Bone marrow (tissue), 2 donors: ENCODE results near the gene RBM25.
"Not testable (repeated sequence)": the region's sequence is repeated elsewhere in the genome, so short reads cannot be mapped to it uniquely, and the experiment has no call there.

ENCODE experiments used
- DNase-seq, 2 donors: peaks; one replicate each; lab custom pipeline; 2025; lab: John Stamatoyannopoulos, UW

RBM25 gene

GRCh38 chr14:73058224-73058921 lies at the start of gene RBM25:
TSS of gene RBM25 (plus strand) at chr14:73058534. CDS start at chr14:73071642, 13,108 bp downstream.
- DNase-seq = peak; percentile 89 to 98

GRCh38 chr14:73011189-73011588 lies 47.1 kb upstream of the RBM25 start:
- not testable (repeated sequence) for DNase-seq

GRCh38 chr14:73014105-73014504 lies 44.2 kb upstream of the RBM25 start:
- no peak for DNase-seq

GRCh38 chr14:73015552-73015951 lies 42.8 kb upstream of the RBM25 start:
- DNase-seq = not testable (repeated sequence)

GRCh38 chr14:73016011-73016410 lies 42.3 kb upstream of the RBM25 start:
- DNase-seq = not testable (repeated sequence)

- DNase-seq = no peak
Observed at GRCh38 chr14:73022051-73022450, 36.3 kb upstream of the RBM25 start.

- DNase-seq = no peak
Observed at GRCh38 chr14:73025544-73025943, 32.8 kb upstream of the RBM25 start.

- DNase-seq = no peak
Observed at GRCh38 chr14:73026243-73026844, 32.0 kb upstream of the RBM25 start.

GRCh38 chr14:73026845-73027542 lies 31.3 kb upstream of the RBM25 start, which contains the start of gene ZFYVE1:
TSS of gene ZFYVE1 (minus strand) at chr14:73027106. CDS start at chr14:73024508, 2,598 bp downstream.
- peak; percentile 74 to 98 for DNase-seq

GRCh38 chr14:73027546-73027945 lies 30.8 kb upstream of the RBM25 start:
- no peak for DNase-seq

- DNase-seq = no peak
Observed at GRCh38 chr14:73027984-73028383, 30.4 kb upstream of the RBM25 start.

GRCh38 chr14:73036706-73037450 lies 21.5 kb upstream of the RBM25 start:
- not testable (repeated sequence) for DNase-seq

- DNase-seq = no peak
Observed at GRCh38 chr14:73047808-73048207, 10.5 kb upstream of the RBM25 start.

GRCh38 chr14:73049428-73049827 lies 8.9 kb upstream of the RBM25 start:
- no peak for DNase-seq

- DNase-seq = no peak
Observed at GRCh38 chr14:73055251-73055650, 3.1 kb upstream of the RBM25 start.

GRCh38 chr14:73057944-73058223 lies 450 bp upstream of the RBM25 start:
- no peak for DNase-seq

- DNase-seq = no peak
Observed at GRCh38 chr14:73058922-73059673, 764 bp downstream of the RBM25 start.

- no peak for DNase-seq
Observed at GRCh38 chr14:73069585-73069984, 11.3 kb downstream of the RBM25 start.

GRCh38 chr14:73091044-73091443 lies 32.7 kb downstream of the RBM25 start:
- DNase-seq = no peak

- DNase-seq = no peak
Observed at GRCh38 chr14:73097421-73097820, 39.1 kb downstream of the RBM25 start.

GRCh38 chr14:73100334-73100733 lies 42.0 kb downstream of the RBM25 start:
- DNase-seq = no peak
